Epithelial cell of esophagus (primary cell): Measurements from ENCODE around the gene TSPAN9.

Source experiments
- DNase-seq: peaks from one replicate; pipeline ENCODE4 v3.0.0; 2010; ENCODE audit warnings: low read depth
- H3K4me3 ChIP-seq: 2 replicates; pipeline ENCODE4 v1.5.1; 2011; ENCODE audit warnings: mild to moderate bottlenecking, low read length, control low read depth
- TF ChIP-seq, protein P1 (sequence below): IDR thresholded peaks from 2 replicates; pipeline ENCODE4 v1.5.1; 2011; ENCODE audit warnings: low read depth, mild to moderate bottlenecking, low read length, control low read depth, inconsistent platforms; ENCODE audit not compliant: insufficient read depth; ENCODE audit errors: missing control alignments

Gene TSPAN9

DNA sequence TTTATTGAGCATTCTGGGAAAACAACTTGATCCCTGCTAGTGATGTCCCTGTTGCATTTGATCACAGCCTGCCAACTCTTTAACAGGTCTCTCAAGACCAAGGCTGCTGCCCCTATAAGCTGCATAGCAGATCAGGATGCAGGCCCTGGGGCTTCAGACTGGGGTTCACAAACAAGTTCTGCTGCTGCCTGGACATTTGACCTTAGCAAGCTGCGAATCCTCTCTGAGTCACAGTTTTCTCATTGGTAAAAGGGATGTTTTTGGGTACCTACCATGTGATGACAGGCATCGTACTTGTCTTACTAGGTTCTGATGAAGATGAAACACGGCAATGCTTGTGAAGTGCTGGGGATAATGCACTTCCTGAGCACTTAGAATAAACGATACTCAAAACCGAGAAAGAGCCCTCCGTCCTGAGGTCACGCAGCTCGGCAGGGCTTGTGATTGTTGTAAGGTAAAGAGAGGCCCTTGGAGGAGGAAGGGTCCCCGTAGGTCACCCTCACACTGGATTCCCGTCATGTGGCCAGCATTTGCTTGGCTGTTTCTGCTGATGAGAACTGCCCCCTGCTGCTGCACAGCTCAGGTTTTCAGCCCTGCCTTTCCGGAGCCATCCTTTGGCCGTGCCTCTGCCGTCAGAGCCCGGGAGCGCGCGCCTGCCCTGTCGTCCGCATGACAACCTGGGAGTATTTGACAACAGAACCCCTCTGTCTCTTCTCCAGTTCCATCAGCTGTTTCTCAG lies 39.1 kb downstream of the TSPAN9 start:
- TF ChIP-seq, protein P1, sequence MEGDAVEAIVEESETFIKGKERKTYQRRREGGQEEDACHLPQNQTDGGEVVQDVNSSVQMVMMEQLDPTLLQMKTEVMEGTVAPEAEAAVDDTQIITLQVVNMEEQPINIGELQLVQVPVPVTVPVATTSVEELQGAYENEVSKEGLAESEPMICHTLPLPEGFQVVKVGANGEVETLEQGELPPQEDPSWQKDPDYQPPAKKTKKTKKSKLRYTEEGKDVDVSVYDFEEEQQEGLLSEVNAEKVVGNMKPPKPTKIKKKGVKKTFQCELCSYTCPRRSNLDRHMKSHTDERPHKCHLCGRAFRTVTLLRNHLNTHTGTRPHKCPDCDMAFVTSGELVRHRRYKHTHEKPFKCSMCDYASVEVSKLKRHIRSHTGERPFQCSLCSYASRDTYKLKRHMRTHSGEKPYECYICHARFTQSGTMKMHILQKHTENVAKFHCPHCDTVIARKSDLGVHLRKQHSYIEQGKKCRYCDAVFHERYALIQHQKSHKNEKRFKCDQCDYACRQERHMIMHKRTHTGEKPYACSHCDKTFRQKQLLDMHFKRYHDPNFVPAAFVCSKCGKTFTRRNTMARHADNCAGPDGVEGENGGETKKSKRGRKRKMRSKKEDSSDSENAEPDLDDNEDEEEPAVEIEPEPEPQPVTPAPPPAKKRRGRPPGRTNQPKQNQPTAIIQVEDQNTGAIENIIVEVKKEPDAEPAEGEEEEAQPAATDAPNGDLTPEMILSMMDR, result no peak
- DNase-seq, result no peak
- H3K4me3 ChIP-seq, result no peak overlapping the region

DNA sequence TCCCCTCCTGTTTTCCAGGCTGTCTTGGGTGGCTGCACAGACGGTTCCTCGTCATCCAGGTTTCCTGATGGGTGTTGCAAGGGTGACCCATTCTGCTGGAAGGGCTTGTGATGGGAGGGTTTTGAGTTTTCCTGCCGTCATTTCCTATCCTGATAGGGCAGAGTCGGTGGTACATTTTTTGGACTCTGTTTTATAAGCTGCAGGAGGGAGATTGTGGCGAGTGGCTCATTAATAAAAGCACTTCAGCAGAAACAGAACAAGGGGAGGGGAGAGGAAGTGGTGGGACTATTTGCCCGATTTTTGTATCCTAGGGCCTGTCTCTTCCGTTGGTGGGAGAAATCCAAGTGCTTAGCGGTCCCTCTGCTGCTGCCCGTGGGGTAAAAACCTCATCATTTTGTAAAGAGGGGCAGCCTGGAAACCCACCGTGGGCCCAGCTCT lies 40.0 kb downstream of the TSPAN9 start:
- peak; percentile 54 for DNase-seq
- H3K4me3 ChIP-seq, result no peak overlapping the region

DNA sequence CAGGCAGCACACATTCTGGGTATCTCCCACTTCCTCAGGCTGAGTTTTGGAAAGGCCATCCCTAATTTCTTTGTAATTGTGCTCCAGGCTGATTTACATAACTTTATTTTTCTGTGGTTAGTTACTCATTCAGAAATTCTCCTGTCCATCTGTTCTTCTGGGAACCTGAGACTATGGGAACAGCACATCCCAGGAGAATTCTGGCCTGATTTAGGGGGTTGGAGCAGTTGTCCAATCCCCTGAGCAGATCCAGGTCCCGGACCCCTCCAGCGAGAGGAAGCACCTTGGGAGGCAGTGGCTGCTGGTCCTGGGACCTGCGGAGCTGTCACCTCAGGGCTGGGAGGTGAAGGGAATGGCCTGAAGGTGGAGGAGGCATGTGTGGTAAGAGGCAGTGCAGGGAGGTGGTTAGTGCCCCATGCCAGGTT lies 40.4 kb downstream of the TSPAN9 start:
- TF ChIP-seq, protein P1, result no peak
- DNase-seq, result peak; percentile 80
- H3K4me3 ChIP-seq, result no peak overlapping the region

More for the DNA sequence above, 40.0 kb downstream of the TSPAN9 start:
- TF ChIP-seq, protein P1, result no peak

DNA sequence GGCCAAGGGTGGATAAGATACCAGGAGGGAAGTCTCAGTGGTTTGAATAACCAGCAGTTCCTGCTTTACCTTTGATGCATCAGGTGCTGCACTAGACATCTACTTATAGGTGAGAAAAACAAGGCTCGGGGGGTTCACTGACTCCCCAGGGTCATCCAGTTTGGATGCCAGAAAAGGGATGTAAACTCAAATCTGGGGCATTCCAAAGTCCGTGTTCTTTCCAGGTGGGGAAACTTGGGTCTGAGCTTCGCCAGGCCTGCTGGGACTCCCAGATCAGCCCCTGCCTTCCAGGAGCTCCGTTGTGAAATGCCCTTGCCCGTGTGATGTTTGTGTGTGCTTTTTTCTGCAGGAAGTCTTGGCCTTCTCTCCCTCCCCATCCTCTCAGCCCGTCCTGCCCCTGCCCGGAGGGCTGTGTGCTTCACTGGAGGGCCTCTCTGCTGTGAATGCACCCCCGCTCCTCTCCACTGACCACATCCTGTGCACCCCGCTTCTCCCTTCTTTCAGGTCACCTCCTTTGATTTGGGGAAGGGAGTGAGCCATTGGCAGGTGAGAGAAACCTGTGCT lies 42.1 kb downstream of the TSPAN9 start:
- TF ChIP-seq, protein P1, result no peak
- H3K4me3 ChIP-seq, result no peak overlapping the region
- DNase-seq, result no peak

DNA sequence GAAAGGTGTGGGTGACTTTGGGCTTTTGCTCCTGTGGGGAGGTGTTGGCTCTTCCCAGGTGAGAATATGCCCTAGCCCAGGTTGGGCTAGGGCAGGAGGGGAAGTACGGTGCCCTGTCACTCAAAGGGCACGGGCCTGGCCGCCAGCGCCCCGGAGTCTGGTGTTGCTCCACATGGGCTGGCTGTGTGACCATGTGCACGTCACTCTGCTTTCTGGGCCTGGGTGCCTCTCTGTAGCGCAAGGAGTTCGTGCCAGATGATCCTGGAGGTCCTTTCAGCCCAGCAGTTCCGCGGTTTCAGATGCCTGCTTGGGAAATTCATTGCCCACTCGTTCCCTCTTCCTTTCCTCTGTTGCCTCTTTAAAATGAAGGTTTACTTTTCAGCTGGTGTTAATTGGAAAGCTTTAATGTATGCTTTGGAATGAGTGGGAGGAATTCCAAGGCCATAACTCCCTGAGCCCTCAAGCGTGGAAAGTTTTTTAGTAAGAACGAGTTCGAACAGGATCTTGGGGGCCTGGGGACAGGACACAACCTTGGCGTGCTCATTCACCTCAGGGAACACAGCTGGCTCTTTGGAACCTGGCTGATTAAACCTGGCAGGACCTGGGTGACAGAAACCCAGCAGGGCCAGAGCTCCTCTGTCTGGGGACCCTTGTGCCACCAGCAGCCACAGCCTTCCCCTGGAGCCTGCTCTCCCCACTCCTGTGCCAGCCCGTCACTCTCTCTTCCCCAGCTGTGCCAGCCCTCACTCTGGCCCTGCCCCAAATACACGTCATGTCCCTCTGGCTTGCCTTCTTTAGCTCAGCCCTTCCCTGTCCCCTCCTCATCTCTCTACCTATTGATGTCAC lies 42.8 kb downstream of the TSPAN9 start:
- H3K4me3 ChIP-seq, result no peak overlapping the region
- TF ChIP-seq, protein P1, result no peak
- DNase-seq, result peak; percentile 79

DNA sequence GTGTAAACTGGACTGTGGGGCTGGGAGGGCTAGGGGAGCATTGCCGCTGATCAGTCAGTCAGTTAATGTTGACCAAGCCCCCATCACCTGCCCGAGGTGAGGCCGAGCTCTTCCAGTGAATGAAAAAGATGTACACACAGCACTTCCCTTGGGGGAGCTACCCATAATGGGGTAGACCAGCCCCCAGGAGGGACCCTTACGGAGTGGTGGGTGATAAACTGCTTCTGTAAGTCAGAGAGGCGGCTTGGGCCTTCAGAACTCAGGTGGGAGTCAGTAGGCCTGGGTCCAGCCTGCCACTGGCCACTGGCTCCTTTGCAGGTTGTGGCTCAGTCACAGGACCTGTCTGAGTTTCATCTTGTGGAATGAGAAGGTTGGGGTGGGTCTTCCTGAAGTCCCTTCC lies 43.5 kb downstream of the TSPAN9 start:
- DNase-seq, result no peak
- TF ChIP-seq, protein P1, result no peak
- no peak overlapping the region for H3K4me3 ChIP-seq
